HUDEP-2 (cell line): ENCODE measurements around the gene TCAP.

ENCODE experiments used
- DNase-seq, 76 experiments: peaks; one replicate each; lab custom pipeline; 2025; ENCODE audit not compliant: unreplicated experiment in 76 of 76; lab: John Stamatoyannopoulos, UW

The TCAP gene

GRCh38 chr17:39628655-39629493, 36.3 kb upstream of the TCAP start:
- DNase-seq: no peak

GRCh38 chr17:39629494-39629880, 35.7 kb upstream of the TCAP start:
- DNase-seq: no peak

GRCh38 chr17:39629898-39630297, 35.3 kb upstream of the TCAP start:
- DNase-seq: no peak

DNA sequence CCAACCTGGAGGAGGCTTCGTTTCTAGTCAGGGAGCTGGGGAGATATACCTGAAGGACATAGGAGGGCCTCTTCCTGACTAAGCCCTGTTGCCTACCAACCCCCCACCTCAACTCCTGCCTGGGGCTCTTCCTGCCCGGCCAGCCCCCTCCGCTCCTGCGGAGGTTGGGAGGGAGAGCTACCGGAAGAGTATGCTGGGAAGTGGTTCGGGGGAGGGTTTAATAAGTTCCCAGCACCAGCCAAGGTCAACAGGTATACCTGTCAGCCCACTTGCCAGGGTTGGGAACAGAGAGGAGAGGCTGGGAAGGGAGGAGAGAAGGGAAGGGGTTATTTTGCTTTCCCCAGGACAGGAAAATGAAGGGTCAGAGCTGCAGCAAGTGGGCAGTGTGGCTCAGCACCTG, 33.7 kb upstream of the TCAP start:
- DNase-seq: no peak

- DNase-seq: no peak
Observed at GRCh38 chr17:39632153-39632941, 32.8 kb upstream of the TCAP start.

GRCh38 chr17:39633570-39634183, 31.5 kb upstream of the TCAP start:
- no peak for DNase-seq

DNA sequence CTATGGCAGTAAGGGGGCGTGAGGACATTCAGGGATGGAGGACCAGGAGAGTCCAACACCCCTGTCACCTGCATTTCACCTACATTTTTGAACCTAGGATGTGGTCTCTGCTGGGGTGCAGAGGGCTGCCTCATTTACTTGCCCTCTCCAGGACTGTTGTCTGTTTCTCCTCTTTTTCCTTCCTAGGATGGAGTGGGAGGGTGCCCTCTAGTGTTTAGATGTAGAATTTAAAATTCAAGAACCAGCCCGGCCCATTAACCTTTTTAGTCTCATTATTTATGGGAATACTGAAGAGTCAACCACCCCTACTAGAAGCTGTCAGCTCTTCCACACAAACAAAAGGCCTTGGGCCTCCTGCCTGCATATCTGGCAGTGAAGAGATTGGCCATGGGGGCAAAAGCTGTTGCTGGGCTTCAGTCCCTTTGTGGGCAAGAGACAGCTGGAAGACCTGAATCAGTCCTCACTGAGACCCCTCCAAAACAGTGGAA, 30.7 kb upstream of the TCAP start:
- peak in 21 of 76 experiments; percentile 10 to 54 (median 37) for DNase-seq

DNA sequence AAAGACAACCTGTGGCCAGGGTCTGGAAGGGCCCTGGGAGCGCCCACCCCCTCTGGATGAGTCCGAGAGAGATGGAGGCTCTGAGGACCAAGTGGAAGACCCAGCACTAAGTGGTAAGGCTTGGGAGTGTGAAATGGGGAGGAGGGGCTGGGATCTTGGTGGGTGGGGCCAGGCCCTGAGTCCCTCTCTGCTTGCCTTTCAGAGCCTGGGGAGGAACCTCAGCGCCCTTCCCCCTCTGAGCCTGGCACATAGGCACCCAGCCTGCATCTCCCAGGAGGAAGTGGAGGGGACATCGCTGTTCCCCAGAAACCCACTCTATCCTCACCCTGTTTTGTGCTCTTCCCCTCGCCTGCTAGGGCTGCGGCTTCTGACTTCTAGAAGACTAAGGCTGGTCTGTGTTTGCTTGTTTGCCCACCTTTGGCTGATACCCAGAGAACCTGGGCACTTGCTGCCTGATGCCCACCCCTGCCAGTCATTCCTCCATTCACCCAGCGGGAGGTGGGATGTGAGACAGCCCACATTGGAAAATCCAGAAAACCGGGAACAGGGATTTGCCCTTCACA, 29.5 kb upstream of the TCAP start:
- peak in 11 of 76 experiments; percentile 19 to 52 (median 36) for DNase-seq

- no peak for DNase-seq
Observed at GRCh38 chr17:39636587-39636926, 28.6 kb upstream of the TCAP start.

DNA sequence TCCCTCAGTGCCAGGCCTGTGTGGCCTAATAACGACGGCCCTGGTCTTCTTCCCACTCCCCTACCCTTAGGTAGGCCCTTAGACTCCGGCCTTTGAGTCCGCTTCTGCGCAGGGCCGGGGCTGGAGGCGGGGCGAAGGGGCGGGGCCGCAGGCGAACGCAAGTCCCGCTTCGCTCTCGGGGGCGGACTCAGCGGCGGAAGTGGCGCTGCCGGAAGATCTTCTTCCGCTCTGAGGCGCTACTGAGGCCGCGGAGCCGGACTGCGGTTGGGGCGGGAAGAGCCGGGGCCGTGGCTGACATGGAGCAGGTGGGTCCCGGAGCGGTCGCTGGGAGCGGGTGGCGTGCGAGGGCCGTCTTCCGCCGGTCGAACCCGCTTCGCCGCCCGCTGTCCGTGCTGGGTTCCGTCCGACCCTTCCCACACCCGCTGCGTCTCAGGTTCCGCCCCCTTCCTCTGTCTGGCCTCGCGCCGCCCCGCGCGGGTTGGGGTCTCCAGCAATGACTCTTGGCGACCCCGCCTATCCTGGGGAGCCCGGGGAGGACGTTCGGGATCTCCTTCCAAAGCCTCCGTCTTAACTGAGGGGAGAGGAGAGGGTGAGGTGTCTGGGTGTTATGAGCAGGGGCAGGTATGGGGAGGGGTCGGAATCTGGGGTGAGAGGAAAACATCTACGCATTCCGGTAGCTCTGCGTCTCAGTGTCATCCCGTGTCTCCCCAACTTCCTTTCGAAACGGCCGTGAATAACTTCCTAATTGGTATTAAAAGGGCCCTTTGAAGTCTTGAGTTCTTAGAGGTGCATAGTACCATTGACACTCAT, 28.0 kb upstream of the TCAP start, which contains the start of gene STARD3:
Gene STARD3, plus strand, starts transcription at position 218 of the 810 bp plus-strand sequence. CDS start 16,388 bp downstream, outside the sequence.
- peak in 72 of 76 experiments; percentile 26 to 90 (median 78) for DNase-seq

DNA sequence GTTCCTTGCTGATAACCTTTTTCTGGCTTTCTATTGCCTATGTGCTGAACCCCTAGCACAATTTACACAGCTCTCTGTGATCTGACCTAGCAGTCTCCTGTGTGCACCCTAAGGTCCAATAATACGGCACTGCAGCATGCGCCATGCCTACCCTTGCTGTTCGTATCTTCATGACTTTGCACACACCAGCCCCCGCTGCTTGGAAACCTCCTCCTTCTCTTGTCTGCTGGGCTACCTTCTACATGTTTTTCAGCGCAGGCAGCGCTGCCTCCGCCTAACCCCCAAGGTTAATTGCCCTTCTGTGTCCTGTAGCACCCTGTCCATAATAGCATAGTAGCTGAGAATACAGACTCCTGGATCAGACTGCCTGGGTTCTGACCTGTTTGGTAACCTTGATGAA, 26.8 kb upstream of the TCAP start:
- DNase-seq: peak in 2 of 76 experiments; percentile 14 to 26

GRCh38 chr17:39639043-39639442, 26.1 kb upstream of the TCAP start:
- peak in 2 of 76 experiments; percentile 8 to 10 for DNase-seq

DNA sequence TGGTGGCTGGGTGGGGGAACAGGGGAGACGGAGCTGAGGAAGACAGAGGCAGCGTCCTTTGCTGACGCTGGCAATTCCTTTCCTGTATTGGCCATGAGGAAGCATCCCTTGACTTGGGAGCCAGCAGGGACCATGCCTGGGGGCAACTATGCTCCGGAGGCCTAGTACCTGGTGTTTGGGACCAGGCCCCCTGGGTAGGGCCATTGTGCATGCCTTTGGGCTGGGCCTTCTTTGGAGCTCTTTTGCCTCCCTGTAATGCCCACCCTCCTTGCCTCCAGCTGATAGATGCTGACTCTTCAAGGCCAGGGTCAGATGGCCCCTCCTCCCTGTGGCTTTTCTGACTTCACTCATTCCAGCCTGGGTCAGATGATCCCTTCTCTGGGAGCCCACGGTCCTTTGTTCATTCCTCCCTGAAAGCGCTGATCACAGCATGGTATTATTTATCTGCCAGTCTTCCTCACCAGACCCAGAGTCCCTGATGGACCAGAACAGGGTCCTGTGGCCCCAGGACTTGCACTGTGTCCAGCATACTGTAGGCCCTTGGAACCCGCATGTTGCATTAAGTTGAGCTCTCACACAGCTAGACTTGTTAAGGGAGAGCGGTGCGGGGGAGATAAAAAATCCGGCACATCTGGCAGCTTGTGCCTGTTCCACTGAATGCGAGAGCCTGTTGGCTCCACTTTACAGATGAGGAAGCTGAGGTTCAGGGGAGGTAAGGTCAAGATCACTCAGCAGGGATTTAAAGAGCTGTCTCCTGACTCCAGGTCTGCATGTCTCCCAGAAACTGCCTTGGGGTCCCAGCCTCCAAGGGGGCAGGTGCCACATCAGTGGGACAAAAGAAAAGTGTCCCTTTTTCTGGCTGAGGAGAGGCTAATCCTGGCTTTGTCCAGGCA, 25.3 kb upstream of the TCAP start:
- no peak for DNase-seq

- no peak for DNase-seq
Observed at GRCh38 chr17:39640591-39641031, 24.5 kb upstream of the TCAP start.

DNA sequence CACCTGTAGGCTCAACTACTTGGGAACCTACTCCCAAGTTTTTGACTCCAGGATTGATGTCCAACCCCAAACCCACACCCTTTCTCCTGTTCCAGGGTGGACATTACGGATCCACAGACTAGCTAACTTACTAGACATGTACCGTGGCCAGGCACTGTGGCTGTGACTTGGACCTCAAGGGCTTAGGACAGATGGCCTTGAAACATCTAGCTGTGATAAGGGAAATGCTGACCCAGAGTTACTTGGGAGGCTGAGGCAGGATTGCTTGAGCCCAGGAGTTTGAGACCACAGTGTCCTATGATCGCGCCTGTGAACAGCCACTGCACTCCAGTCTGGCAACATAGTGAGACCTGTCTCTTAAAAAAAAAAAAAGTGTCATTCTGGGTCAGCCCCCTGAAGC, 24.1 kb upstream of the TCAP start:
- DNase-seq: no peak

GRCh38 chr17:39641883-39642282, 23.3 kb upstream of the TCAP start:
- no peak for DNase-seq

DNA sequence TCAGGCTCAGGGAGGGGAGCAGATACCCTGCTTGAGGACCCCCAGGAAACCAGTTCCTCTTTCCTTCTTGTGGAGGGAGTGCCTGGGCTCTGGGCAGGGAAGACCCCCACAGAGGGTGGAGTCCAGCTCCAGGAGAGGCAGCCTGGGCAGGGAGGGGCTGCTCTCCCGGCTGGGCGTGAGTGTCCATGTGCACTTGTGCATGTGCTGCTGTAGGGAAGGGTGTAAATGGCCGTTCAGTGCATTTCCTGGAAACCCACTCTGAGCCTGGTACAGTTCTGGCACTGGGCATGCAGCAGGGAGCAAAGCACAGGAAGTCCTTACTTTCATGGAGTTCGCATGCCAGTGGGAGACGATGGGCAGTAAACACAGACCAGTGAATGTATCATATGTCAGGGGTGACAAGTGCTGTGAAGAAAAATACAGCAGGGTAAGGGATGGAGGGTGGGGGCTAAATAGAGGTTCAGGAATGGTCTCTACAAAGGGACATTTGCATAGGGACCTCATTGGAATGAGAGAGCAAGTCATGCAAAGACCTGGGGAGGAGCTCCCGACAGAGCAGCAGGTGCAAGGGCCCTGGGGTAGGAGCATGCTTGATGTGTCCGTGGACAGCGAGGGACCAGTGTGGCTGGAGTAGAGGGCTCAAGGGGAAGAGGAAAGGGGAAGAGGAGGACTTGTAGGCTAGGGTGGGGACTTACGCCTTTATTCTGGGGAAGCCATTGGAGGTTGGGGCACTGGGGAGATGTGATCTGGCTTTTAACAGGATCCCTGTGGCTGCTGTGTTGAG, 22.7 kb upstream of the TCAP start:
- no peak for DNase-seq

DNA sequence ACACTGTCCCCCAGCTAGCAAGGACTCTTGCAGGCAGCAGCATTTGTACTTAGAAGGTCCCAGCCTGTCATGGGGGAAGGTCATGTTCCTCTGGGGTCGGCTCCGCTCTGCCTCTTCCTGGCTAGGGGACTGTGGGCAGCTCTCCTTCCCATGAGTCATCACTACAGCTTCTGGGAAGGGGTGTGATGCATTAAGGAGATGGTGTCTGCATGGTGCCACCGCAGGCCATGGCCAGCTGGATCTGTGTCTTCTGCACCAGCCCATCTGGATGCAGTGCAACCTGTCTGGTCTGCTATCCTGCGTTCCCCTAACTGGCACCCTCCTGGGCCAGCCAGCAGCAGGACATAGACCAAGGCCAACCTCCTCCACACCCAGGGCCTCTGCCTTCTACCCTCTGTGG, 21.9 kb upstream of the TCAP start:
- DNase-seq: no peak
